Measurements from ENCODE around the gene UVSSA.

DNA sequence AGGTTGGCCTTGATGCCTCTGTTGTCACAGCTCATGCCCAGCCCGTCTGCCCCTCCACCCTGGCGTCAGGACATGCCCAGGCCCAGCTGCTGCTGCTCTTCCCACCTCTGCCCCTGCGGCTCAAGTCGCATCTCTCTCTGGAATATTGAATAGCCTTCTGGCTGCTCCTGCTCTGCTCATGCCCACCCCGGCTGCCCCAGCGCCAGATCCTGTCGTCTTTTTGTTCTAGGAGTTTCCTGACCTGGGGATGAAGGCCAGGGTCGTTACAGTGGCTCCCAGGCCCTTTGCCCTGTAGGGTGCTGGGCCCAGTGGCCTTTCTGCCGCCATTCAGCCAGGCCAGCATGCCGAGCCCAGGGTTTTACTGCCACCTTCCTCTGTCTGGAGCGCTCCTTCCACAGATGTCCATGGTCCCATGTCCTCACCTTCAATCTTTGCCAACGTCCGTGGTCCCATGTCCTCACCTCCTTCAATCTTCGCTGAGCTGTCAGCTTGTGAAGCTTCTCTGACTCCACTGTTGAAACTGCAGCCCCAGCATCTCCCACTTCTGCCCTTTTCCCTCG, 47.6 kb upstream of the UVSSA start:
- TF ChIP-seq, protein P1, sequence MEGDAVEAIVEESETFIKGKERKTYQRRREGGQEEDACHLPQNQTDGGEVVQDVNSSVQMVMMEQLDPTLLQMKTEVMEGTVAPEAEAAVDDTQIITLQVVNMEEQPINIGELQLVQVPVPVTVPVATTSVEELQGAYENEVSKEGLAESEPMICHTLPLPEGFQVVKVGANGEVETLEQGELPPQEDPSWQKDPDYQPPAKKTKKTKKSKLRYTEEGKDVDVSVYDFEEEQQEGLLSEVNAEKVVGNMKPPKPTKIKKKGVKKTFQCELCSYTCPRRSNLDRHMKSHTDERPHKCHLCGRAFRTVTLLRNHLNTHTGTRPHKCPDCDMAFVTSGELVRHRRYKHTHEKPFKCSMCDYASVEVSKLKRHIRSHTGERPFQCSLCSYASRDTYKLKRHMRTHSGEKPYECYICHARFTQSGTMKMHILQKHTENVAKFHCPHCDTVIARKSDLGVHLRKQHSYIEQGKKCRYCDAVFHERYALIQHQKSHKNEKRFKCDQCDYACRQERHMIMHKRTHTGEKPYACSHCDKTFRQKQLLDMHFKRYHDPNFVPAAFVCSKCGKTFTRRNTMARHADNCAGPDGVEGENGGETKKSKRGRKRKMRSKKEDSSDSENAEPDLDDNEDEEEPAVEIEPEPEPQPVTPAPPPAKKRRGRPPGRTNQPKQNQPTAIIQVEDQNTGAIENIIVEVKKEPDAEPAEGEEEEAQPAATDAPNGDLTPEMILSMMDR (IDR thresholded peaks at IDR 0.05; ENCODE audit: low read depth, low read length): no peak
- TF ChIP-seq EZH2phosphoT487 (IDR thresholded peaks at IDR 0.05; ENCODE audit: low read depth): no peak
